Melanocyte of skin (primary cell): ENCODE data around the gene OGN. TPM values are rescaled to one million over a fixed set of nuclear protein-coding genes. Genes with fewer than 3 reads are reported as not detected.

ENCODE experiments used
- total RNA-seq, 2 donors: library from RNA; depleted of rRNA; stranded (reverse); fragments of >200 nt; gene quantifications; 2 replicates each; pipeline ENCODE4 v1.2.3, GENCODE V29; 2012

Gene OGN
- not detected for total RNA-seq

GRCh38 chr9:92404042-92404836 is at the start of gene OGN:
Gene OGN, minus strand, starts transcription at chr9:92404578. Its CDS starts 1,171 bp downstream, at chr9:92403407.

GRCh38 chr9:92424340-92424739 is 20.0 kb upstream of the OGN start, which contains the start of gene OMD:
Gene OMD, minus strand, starts transcription at chr9:92424471. Its CDS starts 6,913 bp downstream, at chr9:92417558.

Other genes with a start within 250 kb of the OGN start
- gene IARS1, start 110.9 kb downstream of the OGN start, total RNA-seq: 100 to 1,000 TPM; 142 to 201 TPM
- gene NOL8, start 79.2 kb downstream of the OGN start, total RNA-seq: 10 to 100 TPM; 16.9 to 31.3 TPM
- gene CENPP, start 78.6 kb downstream of the OGN start, total RNA-seq: 1 to 10 TPM; 5.5 to 6.3 TPM
- not detected for gene OMD, start 19.9 kb upstream of the OGN start, total RNA-seq
- not detected for gene ASPN, start 77.9 kb upstream of the OGN start, total RNA-seq
- not detected for gene ECM2, start 131.4 kb upstream of the OGN start, total RNA-seq